Left lung (tissue), 10 donors: ENCODE results near the gene FRS2. TPM values are rescaled to one million over a fixed set of nuclear protein-coding genes. Genes with fewer than 3 reads are reported as not detected.

Experiments
- ATAC-seq: fragments of 200-7000 bp; cut with Tn5 transposase; one replicate; pipeline ENCODE4 v1.9.1; 2020; ENCODE audit warnings: moderate library complexity
- DNase-seq, 4 donors: peaks; one replicate each; pipeline ENCODE4 v3.0.0-alpha.2; 2013 to 2020
- H3K27ac ChIP-seq, 2 donors: fragments of 200-600 bp; sonication (generic) in 1 of 2; one replicate each; pipeline versions ENCODE4 v1.5.0 to v1.8.0; 2020 to 2021
- H3K27me3 ChIP-seq, 2 donors: fragments of 200-600 bp; sonication (generic) in 1 of 2; one replicate each; pipeline versions ENCODE4 v1.5.0 to v1.8.0; 2020 to 2021
- H3K36me3 ChIP-seq, 2 donors: fragments of 200-600 bp; sonication (generic) in 1 of 2; one replicate each; pipeline versions ENCODE4 v1.5.0 to v1.8.0; 2020 to 2021
- H3K4me1 ChIP-seq, 2 donors: fragments of 200-600 bp; one replicate each; pipeline ENCODE4 v1.8.0; 2021
- H3K4me3 ChIP-seq, 2 donors: fragments of 200-600 bp; sonication (generic) in 1 of 2; one replicate each; pipeline versions ENCODE4 v1.5.0 to v1.8.0; 2020 to 2021; ENCODE audit warnings: mild to moderate bottlenecking in 1 of 2
- H3K9me3 ChIP-seq, 2 donors: fragments of 200-600 bp; sonication (generic) in 1 of 2; one replicate each; pipeline versions ENCODE4 v1.5.0 to v1.8.0; 2020 to 2021
- intact Hi-C, 2 donors: fragments of 100-400 bp; cut with DNase I; formaldehyde crosslinking; loops; one replicate each; pipeline versions ENCODE4 v1.11.2 to v1.14.2; 2022
- polyA plus RNA-seq, 6 donors: library from polyadenylated mRNA; unstranded; fragments of 120-200 nt; gene quantifications; one replicate each; pipeline ENCODE4 v1.2.1, GENCODE V29; 2013; ENCODE audit not compliant: insufficient read length in 6 of 6
- total RNA-seq, 2 donors: library from RNA; stranded (reverse); fragmentation: NEBNext Ultra II Directional; extraction: Animal tissue kit (Norgen Biotek cat#: 25700); gene quantifications; one replicate each; pipeline ENCODE4 v1.2.1, GENCODE V29; 2021
- TF ChIP-seq, protein P1 (sequence below), 2 donors: fragments of 200-600 bp; sonication (generic) in 1 of 2; IDR thresholded peaks; one replicate each; pipeline versions ENCODE4 v1.5.0 to v1.8.0; 2021; ENCODE audit warnings: antibody characterized with exemption in 2 of 2
- donor health status: DM: no; HTN: yes; CAD: no.
- donor health status: DM: no; HTN: no; CAD: no.

The FRS2 gene
- total and polyA plus RNA-seq, 8 donors = 28.9 to 49.4 (median 43.6) TPM

DNA sequence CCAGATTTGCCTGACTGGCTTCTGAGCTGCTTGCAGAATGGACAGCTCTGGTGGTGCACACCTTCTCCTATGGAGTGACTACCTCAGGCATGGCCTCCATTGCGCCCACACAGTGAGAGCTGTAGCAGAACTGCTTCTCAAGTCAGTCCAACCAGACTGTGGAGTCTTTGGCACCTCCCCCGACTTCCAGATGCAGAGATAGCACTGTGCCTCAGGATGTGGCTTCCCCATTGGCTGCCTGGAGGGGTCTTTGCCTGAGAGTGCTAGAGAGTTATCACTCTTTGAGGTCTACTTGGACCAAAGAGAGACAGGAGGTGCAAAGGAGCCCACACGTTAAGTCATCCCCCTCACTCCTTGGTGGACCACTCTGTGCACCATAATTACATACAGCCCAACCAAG lies 44.8 kb upstream of the FRS2 start:
- Histone ChIP-seq H3K27ac (no peak overlapping the region), H3K27me3 (no peaks in the 10 kb centered on the region), H3K4me3 (no peak overlapping the region), H3K36me3 (no peaks in the 10 kb centered on the region), H3K4me1 (no peaks in the 10 kb centered on the region), H3K9me3 (no peaks in the 10 kb centered on the region)
- TF ChIP-seq, protein P1, sequence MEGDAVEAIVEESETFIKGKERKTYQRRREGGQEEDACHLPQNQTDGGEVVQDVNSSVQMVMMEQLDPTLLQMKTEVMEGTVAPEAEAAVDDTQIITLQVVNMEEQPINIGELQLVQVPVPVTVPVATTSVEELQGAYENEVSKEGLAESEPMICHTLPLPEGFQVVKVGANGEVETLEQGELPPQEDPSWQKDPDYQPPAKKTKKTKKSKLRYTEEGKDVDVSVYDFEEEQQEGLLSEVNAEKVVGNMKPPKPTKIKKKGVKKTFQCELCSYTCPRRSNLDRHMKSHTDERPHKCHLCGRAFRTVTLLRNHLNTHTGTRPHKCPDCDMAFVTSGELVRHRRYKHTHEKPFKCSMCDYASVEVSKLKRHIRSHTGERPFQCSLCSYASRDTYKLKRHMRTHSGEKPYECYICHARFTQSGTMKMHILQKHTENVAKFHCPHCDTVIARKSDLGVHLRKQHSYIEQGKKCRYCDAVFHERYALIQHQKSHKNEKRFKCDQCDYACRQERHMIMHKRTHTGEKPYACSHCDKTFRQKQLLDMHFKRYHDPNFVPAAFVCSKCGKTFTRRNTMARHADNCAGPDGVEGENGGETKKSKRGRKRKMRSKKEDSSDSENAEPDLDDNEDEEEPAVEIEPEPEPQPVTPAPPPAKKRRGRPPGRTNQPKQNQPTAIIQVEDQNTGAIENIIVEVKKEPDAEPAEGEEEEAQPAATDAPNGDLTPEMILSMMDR (IDR thresholded peaks at IDR 0.05) = no peak
- ATAC-seq = no peak
- no peak for DNase-seq
- intact Hi-C loops = no loop called here

DNA sequence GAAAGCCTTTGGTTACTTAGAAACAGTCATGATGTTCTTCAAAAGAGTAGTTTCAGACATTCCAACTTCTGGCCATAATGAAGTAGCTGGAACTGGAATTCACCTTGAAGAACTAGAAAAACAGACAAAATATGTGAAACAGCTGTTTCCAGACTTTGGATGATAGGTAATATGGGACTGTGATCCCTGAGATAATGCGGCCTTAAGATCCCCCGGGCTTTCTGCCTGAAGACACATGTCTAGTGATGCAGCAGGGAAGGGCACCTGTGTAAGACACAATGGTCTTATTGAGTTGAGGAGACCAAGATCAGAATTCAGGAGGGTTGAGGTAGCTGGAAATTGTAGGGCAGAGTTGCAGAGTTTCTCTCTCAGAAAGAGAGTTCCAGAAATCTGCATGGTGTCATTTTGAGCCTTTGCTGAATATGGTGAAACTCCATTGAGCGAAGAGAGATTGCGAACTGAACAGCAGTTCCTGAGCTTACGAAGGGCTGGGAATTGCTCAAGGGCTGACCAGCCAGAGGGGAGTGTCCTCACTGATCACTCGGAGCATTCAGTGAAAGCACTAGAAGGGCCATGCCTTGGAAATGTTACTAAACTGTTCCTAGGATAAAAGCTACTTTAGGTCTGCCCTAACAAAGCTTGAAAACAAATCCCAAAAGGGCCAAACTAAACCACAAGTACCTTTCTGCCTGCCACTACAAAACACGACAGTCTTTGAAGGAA lies 41.7 kb upstream of the FRS2 start:
- intact Hi-C loops = no loop called here
- H3K9me3 ChIP-seq = no peaks in the 10 kb centered on the region
- TF ChIP-seq, protein P1 (IDR thresholded peaks at IDR 0.05) = no peak
- H3K36me3 ChIP-seq = no peaks in the 10 kb centered on the region
- H3K27ac ChIP-seq = no peak overlapping the region
- H3K4me3 ChIP-seq = no peak overlapping the region
- ATAC-seq (no peak), DNase-seq (no peak)
- H3K27me3 ChIP-seq = no peaks in the 10 kb centered on the region
- no peaks in the 10 kb centered on the region for H3K4me1 ChIP-seq

DNA sequence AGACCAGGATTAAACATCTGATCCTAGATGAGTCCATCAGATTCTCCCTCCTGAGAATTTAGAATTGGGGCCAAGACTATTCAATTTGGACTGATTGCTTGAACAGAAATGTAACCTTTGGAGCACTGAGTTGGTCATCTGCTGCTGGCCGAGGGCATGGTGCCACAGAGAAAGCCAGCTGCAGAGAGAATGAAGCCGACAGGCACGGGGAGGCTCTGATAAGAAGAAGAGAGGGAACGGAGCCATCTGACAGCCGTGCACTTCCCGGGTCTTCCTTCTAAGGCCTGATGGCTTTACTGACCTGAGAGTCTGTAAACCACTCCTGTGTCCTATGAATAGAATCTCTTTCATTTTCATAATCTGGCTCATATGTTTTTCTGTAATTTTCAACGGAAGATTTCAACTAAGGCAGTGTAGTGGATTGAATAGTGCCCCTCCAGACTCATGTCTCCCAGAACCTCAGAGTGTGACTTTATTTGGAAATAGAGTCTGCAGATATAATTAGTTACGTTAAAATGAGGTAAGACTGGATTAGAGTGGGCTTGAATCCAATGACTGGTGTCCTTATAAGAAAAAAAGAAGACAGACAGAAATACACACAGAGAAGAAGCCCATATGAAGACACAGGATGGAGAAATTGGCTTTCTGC lies 39.1 kb upstream of the FRS2 start:
- intact Hi-C loops = no loop called here
- ATAC-seq (no peak), DNase-seq (no peak)
- Histone ChIP-seq H3K27ac (no peak overlapping the region), H3K4me3 (no peak overlapping the region), H3K9me3 (no peaks in the 10 kb centered on the region), H3K27me3 (no peaks in the 10 kb centered on the region), H3K4me1 (no peaks in the 10 kb centered on the region), H3K36me3 (no peaks in the 10 kb centered on the region)
- TF ChIP-seq, protein P1 (IDR thresholded peaks at IDR 0.05) = no peak

DNA sequence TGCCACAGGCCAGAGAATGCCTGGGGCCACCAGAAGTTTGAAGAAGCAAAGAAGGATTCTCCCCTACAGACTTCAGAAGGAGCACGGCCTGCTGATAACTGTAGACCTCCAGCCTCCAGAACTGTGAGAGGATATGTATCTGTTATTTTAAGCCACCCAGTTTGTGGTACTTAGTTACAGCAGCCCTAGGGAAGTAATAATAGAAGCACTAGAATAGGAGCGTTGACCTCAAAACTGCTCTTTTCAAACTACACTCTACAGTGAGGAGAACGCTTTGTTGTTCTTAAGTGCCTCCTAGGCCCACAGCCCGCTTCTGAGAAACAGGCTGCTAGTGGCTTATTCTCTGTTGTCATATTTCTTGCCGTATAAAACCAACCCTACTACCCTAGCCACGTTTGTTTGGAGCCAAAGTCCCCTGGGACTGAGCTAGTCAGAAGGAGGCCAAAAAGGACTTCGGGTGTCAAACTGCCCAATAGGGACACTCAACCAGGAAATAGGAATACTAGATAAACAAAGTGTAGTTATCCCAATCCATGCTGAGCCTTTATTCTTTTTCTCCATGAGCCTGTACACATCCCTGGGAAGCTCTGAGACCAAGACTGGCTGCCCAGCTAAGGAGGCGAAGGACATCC lies 38.5 kb upstream of the FRS2 start:
- DNase-seq (no peak), ATAC-seq (no peak)
- Histone ChIP-seq H3K27ac (no peak overlapping the region), H3K36me3 (no peaks in the 10 kb centered on the region), H3K4me3 (no peak overlapping the region), H3K9me3 (no peaks in the 10 kb centered on the region), H3K27me3 (no peaks in the 10 kb centered on the region), H3K4me1 (no peaks in the 10 kb centered on the region)
- TF ChIP-seq, protein P1 (IDR thresholded peaks at IDR 0.05) = no peak
- intact Hi-C loops = no loop called here

DNA sequence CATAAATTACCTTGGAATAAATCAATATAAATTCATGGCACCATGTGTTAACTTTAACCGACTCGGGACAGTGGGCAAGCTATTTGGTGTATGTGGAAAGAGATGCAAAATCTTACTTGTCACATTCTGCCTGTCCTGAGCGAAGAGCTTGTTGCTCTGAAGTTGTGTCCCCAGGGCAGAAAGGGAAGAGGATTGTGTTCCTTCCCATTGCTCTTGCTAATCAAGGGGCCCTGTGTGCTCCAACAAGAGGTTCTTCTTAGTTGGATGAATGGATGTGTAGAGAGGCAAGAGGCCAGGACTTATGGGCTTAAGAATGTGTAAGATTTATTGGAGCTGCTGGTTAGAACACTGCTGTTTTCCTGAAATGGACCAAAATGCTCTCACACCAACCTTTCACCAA lies 36.5 kb upstream of the FRS2 start:
- no peak for ATAC-seq
- H3K9me3 ChIP-seq = no peaks in the 10 kb centered on the region
- H3K4me1 ChIP-seq = no peaks in the 10 kb centered on the region
- intact Hi-C loops = no loop called here
- no peaks in the 10 kb centered on the region for H3K27me3 ChIP-seq
- TF ChIP-seq, protein P1 (IDR thresholded peaks at IDR 0.05) = no peak
- H3K4me3 ChIP-seq = no peak overlapping the region
- no peak for DNase-seq
- H3K27ac ChIP-seq = no peak overlapping the region
- H3K36me3 ChIP-seq = no peaks in the 10 kb centered on the region
